AG09309 (cell line): ENCODE measurements around the gene TFF3.

Experiments used
- DNase-seq: peaks from one replicate; pipeline ENCODE4 v3.0.0-alpha.2; 2010; ENCODE audit warnings: low read depth
- H3K4me3 ChIP-seq: 2 replicates; pipeline ENCODE4 v1.5.1; 2011; ENCODE audit warnings: mild to moderate bottlenecking, low read depth, low read length, moderate library complexity; ENCODE audit not compliant: control insufficient read depth
- TF ChIP-seq, protein P1 (sequence below): IDR thresholded peaks from 2 replicates; pipeline ENCODE4 v1.5.1; 2011; ENCODE audit warnings: mild to moderate bottlenecking, low read depth, low read length, inconsistent platforms; ENCODE audit not compliant: insufficient read depth, control insufficient read depth; ENCODE audit errors: missing control alignments

The TFF3 gene

DNA sequence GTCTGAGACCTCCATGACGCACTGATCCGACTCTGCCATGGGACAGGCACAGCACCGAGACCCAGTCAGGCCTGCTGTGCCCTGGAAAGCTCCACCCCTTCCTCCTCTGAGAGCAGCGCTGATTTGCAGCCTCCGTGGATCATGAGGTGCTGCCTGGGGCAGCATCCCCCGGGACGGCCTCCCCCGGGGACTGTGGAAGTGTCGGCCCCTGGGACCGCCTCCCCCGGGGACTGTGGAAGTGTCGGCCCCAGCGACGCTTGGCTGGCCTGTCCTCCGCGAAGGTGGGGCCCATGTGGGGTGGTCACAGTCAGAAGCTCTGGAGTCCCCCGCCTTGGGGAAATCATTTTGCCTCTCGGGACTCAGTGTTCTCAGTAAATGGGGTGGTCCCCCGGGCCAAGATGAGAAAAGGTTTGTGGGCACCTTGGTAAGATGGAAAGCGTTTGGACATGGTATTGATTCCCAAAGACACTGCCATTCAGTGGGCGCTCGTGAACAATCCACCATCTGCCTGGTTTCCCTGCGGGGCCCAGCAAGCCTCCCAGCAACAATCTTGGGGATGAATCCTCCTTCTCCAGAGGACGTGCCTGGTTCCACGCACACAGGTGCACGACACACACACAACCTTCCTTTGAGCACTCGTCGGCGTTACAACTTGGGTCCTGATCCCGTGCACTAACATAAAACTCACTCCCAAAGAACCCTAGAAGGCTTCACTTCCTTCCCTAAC lies 32.6 kb upstream of the TFF3 start:
- no peak for DNase-seq
- TF ChIP-seq, protein P1, sequence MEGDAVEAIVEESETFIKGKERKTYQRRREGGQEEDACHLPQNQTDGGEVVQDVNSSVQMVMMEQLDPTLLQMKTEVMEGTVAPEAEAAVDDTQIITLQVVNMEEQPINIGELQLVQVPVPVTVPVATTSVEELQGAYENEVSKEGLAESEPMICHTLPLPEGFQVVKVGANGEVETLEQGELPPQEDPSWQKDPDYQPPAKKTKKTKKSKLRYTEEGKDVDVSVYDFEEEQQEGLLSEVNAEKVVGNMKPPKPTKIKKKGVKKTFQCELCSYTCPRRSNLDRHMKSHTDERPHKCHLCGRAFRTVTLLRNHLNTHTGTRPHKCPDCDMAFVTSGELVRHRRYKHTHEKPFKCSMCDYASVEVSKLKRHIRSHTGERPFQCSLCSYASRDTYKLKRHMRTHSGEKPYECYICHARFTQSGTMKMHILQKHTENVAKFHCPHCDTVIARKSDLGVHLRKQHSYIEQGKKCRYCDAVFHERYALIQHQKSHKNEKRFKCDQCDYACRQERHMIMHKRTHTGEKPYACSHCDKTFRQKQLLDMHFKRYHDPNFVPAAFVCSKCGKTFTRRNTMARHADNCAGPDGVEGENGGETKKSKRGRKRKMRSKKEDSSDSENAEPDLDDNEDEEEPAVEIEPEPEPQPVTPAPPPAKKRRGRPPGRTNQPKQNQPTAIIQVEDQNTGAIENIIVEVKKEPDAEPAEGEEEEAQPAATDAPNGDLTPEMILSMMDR, result no peak
- no peak overlapping the region for H3K4me3 ChIP-seq

DNA sequence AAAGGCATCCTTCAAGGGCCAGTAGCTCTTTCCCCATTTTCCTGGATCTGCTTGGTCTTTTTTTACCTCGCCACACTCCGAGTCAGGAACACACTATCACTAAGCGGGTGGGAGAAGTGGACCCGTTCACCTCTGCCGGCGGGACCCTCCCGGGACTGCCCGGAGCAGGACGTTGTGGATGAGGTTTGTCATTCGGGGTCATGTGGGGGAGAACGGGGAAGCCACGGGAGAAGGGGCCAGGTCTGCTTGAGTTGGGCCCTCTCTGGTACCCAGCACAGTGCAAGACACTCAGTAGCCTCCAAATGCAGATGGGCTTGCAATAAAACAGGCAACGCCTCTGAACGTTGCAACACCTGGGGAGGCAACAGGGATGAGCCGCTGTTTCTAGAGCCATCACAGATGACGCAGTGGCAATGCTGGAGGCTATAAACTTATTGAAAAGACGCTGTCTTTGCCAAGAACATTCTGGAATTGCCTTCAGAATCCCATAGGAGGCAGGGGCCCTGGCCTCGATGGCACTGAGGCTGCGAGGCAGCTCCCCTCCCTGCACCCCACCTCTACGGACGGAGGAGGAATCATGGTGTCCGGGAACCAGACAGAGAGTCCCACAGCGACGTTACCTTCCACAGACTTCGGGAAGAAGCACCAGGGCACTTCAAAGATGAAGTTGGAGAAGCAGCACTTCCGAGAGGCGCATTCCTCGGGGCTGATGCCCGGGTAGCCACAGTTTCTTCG lies 31.8 kb upstream of the TFF3 start:
- TF ChIP-seq, protein P1, result no peak
- no peak for DNase-seq
- no peak overlapping the region for H3K4me3 ChIP-seq

DNA sequence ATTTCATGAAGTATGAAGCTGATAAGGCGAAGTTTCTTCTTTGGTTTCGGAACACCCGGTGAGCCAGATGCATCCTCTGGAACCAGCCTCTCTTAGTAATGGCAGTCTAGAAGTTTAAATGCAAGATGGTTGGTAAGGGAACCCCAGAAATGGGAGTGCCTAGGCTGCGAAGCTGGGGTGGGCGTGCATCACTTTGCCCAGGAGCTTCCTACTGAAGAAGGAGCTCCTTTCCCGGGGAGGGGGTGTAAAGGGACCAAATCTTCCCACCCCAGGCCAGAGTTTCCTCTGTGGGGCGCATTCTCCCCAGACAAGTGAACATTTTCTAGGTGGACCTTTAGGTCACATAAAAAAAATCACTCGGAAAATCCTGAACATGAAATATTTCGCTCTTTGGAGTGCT lies 31.2 kb upstream of the TFF3 start:
- no peak for DNase-seq
- H3K4me3 ChIP-seq, result no peak overlapping the region
- TF ChIP-seq, protein P1, result no peak

DNA sequence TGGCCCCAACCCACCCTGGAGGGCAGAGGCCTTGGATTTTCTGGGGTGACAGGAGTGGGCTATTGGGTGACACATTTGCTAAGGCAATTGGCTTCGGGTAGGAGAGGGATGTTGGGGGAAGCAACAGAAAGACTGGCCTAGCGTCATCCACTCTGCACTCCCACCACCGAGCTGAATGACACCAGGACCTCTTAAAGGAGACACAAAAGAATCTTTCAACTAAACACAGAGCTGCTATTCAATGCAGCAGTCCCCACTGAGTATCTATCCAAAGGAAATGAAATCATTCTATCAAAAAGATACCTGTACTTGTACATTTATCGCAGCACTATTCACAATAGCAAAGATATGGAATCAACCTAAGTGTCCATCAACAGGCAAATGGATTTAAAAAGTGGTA lies 29.4 kb upstream of the TFF3 start:
- H3K4me3 ChIP-seq, result no peak overlapping the region
- TF ChIP-seq, protein P1, result no peak
- no peak for DNase-seq

DNA sequence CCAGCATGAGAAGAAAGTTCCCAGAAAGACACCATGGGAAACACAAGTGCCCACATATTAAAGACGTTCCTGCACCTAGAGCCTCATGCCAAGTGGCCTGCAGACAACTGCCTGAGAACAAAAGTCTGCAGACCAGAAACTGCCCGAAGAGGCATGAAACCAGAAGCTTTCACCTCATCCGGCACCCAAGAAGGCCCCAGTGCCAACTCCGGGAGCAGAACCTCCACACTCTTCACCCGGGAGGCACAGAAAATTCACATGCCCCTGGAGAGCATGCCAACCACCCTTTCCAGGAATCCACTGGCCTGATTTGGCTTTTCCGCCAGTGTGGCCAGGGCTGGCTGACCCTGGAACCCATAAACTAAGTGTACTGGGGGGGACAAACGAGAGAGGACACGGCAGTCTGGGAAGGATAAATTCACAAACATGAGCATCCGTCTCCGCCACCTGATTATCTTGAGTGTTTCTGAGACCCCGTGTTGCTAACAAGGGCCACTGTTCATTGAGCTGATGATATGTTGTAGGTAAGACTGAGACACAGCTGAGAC lies 28.8 kb upstream of the TFF3 start:
- TF ChIP-seq, protein P1, result no peak
- DNase-seq, result no peak
- H3K4me3 ChIP-seq, result no peak overlapping the region

DNA sequence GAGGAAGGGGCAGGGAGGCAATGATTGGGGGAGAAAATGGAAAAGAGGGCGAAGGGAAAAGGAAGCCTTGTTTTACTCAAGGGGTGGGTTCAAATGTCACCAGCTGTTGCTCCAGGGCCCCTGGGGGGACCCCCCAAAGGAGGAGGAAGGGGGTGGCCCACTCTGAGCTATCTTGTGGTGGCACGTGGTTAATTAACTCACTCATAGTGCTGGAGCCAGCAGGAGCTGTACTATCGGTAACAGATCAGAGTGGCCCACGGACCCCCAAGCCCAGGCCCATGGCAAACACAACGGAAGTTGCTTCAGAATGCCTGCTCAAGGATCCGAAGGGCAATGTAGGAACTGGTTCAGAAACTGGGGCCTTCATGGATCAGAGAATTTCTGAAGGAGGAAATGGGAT lies 28.3 kb upstream of the TFF3 start:
- H3K4me3 ChIP-seq, result no peak overlapping the region
- DNase-seq, result no peak
- TF ChIP-seq, protein P1, result no peak
